Stimulated activated CD8-positive, alpha-beta memory T cell treated with anti-CD3 and anti-CD28 coated beads, Interleukin-15, amount 100 ng/mL, for 1 hour (primary cell): ENCODE data around the gene LYPD4.
"Not testable (repeated sequence)": the region's sequence is repeated elsewhere in the genome, so short reads cannot be mapped to it uniquely, and the experiment has no call there.

ENCODE experiments used
- DNase-seq: peaks from one replicate; pipeline ENCODE4 v3.0.0-alpha.2; 2020; ENCODE audit warnings: low read depth

The LYPD4 gene

GRCh38 chr19:41799444-41800000 is 45.0 kb downstream of the LYPD4 start:
- no peak for DNase-seq

- no peak for DNase-seq
These were observed 47.6 kb downstream of the LYPD4 start for GRCh38 chr19:41796901-41797300.

GRCh38 chr19:41796362-41796761 is 48.1 kb downstream of the LYPD4 start, which contains the start of gene CEACAM3:
TSS of gene CEACAM3 (plus strand) at chr19:41796587. CDS start at chr19:41796678, 91 bp downstream.
- DNase-seq: no peak

GRCh38 chr19:41795031-41795461 is 49.4 kb downstream of the LYPD4 start:
- DNase-seq: peak; percentile 40

GRCh38 chr19:41793414-41793727 is 51.1 kb downstream of the LYPD4 start:
- no peak for DNase-seq

GRCh38 chr19:41792513-41793413 is 51.7 kb downstream of the LYPD4 start:
- no peak for DNase-seq

GRCh38 chr19:41789053-41789452 is 55.4 kb downstream of the LYPD4 start:
- not testable (repeated sequence) for DNase-seq

GRCh38 chr19:41788518-41788917 is 56.0 kb downstream of the LYPD4 start:
- DNase-seq: not testable (repeated sequence)
